Measurements from ENCODE around the gene IL6ST.
"Not testable (repeated sequence)": the region's sequence is repeated elsewhere in the genome, so short reads cannot be mapped to it uniquely, and the experiment has no call there.

- TF ChIP-seq EZH2 (IDR thresholded peaks at IDR 0.05; ENCODE audit: low read depth), result not testable (repeated sequence)
- TF ChIP-seq, protein P1, sequence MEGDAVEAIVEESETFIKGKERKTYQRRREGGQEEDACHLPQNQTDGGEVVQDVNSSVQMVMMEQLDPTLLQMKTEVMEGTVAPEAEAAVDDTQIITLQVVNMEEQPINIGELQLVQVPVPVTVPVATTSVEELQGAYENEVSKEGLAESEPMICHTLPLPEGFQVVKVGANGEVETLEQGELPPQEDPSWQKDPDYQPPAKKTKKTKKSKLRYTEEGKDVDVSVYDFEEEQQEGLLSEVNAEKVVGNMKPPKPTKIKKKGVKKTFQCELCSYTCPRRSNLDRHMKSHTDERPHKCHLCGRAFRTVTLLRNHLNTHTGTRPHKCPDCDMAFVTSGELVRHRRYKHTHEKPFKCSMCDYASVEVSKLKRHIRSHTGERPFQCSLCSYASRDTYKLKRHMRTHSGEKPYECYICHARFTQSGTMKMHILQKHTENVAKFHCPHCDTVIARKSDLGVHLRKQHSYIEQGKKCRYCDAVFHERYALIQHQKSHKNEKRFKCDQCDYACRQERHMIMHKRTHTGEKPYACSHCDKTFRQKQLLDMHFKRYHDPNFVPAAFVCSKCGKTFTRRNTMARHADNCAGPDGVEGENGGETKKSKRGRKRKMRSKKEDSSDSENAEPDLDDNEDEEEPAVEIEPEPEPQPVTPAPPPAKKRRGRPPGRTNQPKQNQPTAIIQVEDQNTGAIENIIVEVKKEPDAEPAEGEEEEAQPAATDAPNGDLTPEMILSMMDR (conservative IDR thresholded peaks at IDR 0.05), result not testable (repeated sequence)
Measured at GRCh38 chr5:55941154-55941553, 53.6 kb downstream of the IL6ST start.

All from PC-9 (cell line).